ENCODE measurements around the gene SYNPO2.

GRCh38 chr4:119040694-119041185, 152.1 kb downstream of the SYNPO2 start:
- TF ChIP-seq CTCF (IDR thresholded peaks at IDR 0.05) (no peak), POLR2A (IDR thresholded peaks at IDR 0.05) (no peak), EP300 (IDR thresholded peaks at IDR 0.05) (no peak), POLR2AphosphoS5 (IDR thresholded peaks at IDR 0.05) (peak; percentile 70)
